Kidney epithelial cell (primary cell): ENCODE results near the gene PHF21B. TPM values are rescaled to one million over a fixed set of nuclear protein-coding genes. Genes with fewer than 3 reads are reported as not detected.

Experiments
- DNase-seq: peaks from one replicate; pipeline ENCODE4 v3.0.0-alpha.2; 2010; ENCODE audit warnings: low read depth
- H3K27me3 ChIP-seq: 2 replicates; pipeline ENCODE4 v1.6.0; 2011; ENCODE audit warnings: low read length; ENCODE audit not compliant: control insufficient read depth, insufficient read depth
- H3K36me3 ChIP-seq: 2 replicates; pipeline ENCODE4 v1.5.1; 2011; ENCODE audit warnings: low read length; ENCODE audit not compliant: control insufficient read depth, insufficient read depth
- H3K4me3 ChIP-seq: 2 replicates; pipeline ENCODE4 v1.5.1; 2011; ENCODE audit warnings: low read depth, mild to moderate bottlenecking, control low read depth, low read length
- total RNA-seq: library from RNA; depleted of rRNA; stranded (reverse); fragments of >200 nt; gene quantifications from 2 replicates; pipeline ENCODE4 v1.2.3, GENCODE V29; 2015
- TF ChIP-seq, protein P1 (sequence below): IDR thresholded peaks from 2 replicates; pipeline ENCODE4 v1.5.1; 2011; ENCODE audit warnings: mild to moderate bottlenecking, moderate library complexity, low read length, control low read depth, inconsistent platforms; ENCODE audit not compliant: insufficient read depth, poor library complexity, severe bottlenecking

Gene PHF21B
- total RNA-seq, 1 donor from 2014 or later, result 1.5 TPM

DNA sequence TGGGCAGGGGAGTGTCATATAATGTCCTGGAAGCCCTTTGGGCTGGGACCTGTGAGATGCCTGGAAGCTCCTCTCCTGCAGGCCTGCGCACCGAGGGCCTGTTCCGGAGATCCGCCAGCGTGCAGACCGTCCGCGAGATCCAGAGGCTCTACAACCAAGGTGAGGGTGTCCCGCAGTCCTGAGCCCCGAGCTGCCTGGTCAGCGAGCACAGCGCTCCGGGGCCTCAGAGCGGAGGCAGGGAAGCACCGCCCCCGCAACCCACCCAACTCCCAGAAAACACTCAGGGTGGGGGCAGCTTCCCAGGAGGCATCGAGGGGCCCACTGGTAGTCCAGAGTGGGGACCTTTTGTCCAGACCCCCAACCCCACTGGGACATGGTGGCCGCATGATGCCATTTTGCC, 161.9 kb downstream of the PHF21B start:
- no peak for DNase-seq
- Histone ChIP-seq H3K4me3 (no peak overlapping the region), H3K36me3 (no peaks in the 10 kb centered on the region), H3K27me3 (no peaks in the 10 kb centered on the region)
- TF ChIP-seq, protein P1, sequence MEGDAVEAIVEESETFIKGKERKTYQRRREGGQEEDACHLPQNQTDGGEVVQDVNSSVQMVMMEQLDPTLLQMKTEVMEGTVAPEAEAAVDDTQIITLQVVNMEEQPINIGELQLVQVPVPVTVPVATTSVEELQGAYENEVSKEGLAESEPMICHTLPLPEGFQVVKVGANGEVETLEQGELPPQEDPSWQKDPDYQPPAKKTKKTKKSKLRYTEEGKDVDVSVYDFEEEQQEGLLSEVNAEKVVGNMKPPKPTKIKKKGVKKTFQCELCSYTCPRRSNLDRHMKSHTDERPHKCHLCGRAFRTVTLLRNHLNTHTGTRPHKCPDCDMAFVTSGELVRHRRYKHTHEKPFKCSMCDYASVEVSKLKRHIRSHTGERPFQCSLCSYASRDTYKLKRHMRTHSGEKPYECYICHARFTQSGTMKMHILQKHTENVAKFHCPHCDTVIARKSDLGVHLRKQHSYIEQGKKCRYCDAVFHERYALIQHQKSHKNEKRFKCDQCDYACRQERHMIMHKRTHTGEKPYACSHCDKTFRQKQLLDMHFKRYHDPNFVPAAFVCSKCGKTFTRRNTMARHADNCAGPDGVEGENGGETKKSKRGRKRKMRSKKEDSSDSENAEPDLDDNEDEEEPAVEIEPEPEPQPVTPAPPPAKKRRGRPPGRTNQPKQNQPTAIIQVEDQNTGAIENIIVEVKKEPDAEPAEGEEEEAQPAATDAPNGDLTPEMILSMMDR, result no peak

DNA sequence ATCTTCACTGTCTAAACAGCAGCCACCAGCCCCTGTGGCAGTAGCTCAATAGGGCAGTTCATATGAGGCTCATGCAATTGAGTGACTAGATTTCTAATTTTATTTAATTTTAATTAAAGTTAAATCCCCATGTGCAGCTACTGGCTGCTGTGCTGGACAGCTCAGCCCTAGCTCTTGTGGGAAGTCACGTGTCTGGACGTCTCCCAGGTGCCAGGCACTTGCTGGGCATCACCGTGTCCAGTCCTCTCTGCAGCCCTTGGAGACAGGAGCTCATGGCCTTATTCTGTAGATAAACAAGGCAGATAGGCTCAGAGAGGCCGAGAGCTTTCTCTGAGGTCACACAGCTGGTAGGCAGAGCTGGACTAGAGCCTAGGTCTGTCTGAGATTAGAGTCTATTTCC, 162.4 kb downstream of the PHF21B start:
- no peak overlapping the region for H3K4me3 ChIP-seq
- no peaks in the 10 kb centered on the region for H3K36me3 ChIP-seq
- no peaks in the 10 kb centered on the region for H3K27me3 ChIP-seq
- no peak for DNase-seq
- TF ChIP-seq, protein P1, result no peak

DNA sequence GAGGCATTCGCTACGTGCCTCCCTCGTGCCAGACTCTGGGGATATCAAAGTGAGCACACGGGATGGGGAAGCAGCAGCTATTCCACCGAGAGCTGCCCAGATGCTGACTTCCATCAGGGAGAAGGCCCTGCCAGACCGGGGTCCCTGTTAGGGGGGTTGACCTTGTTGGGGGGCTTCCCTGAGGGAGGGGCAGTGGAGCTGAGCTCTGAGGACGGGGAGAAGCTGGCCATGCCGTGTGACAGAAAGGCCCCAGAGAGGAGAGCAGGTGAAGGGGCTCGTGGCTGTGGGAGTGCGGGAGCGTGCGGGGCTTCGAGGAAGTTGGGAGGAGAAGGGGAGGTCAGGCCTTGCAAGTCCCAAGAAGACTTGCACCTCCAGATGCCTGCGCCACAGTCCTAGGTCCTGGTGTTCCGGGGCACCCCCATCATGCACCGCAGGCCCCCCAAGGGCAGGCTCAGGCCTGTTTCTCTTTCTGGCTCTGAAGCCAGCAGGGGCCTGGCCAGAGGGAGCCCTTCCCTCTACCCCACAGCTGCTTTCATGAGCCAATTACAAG, 163.0 kb downstream of the PHF21B start:
- TF ChIP-seq, protein P1, result no peak
- Histone ChIP-seq H3K27me3 (no peaks in the 10 kb centered on the region), H3K4me3 (no peak overlapping the region), H3K36me3 (no peaks in the 10 kb centered on the region)
- no peak for DNase-seq

DNA sequence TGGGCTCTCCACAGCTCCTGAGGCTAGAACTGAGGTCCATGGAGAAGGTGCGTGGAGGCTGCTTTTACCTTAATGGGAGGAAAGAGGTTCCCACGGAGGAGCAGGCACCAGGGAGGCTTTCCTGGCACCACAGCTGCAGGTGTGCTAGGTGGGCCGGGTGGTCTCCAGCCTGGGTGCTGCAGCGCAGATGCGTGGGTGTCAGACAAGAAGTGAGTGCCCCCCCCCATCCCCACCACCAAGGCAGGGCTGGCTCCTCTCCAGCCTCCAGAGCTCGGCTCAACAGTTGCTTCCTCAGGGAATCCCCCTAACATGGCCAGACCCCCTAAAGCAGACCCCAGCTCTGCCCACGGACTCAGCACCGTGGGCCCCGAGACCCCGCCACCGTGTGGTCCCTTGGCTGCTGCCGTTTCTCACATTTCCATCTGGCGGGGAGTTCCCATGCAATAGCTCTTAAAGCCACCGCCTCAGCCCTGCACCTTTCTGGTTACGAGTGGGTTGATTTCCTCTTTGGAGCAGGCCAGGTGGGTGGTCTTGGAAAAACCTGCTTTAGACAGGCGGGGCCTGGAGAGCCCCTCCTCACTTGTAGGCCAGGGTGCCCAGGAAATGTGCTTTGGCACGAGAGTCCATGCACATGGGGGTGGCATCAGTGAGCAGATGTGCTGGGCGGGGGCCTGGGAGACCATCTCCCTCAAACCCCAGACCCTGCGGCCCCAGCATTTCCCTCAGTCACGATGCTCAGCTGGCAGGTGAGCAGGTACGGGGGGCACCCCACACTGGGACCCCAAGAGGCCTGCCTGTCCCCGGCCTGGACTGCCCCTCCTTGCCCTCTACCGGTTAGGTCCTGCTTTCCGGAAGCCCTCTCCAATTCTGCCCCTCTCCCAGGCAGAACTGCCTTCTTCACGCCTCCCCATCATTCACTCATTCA, 163.7 kb downstream of the PHF21B start:
- no peak for DNase-seq

DNA sequence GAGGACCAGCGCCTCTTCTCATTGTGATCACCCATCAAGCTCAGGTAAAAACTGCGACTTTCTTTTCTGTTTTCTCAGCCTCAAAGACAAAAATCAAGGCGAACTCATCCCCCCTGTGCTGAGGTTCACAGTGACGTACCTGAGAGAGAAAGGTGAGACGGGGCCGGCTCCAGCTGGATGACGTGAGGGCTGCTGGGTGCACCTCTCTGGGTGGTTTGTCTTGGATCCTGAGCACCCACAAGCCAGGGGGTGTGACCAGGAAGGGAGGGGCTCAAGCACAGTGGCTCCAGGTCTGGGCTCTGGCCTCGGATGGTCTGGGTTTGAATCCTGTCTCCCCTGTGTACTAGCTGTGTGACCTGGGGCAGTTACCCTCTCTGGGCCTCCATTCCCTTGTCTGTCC, 164.6 kb downstream of the PHF21B start:
- Histone ChIP-seq H3K36me3 (no peaks in the 10 kb centered on the region), H3K4me3 (no peak overlapping the region), H3K27me3 (no peaks in the 10 kb centered on the region)
- DNase-seq, result no peak
- TF ChIP-seq, protein P1, result no peak

More for the DNA sequence above, 163.7 kb downstream of the PHF21B start:
- H3K4me3 ChIP-seq, result no peak overlapping the region
- H3K27me3 ChIP-seq, result no peaks in the 10 kb centered on the region
- TF ChIP-seq, protein P1, result no peak
- no peaks in the 10 kb centered on the region for H3K36me3 ChIP-seq
